H9 (cell line): ENCODE data around the gene RNU1-3. TPM values are rescaled to one million over a fixed set of nuclear protein-coding genes. Genes with fewer than 3 reads are reported as not detected.
"Not testable (repeated sequence)": the region's sequence is repeated elsewhere in the genome, so short reads cannot be mapped to it uniquely, and the experiment has no call there.

Experiments used
- DNase-seq: peaks from one replicate; pipeline ENCODE4 v3.0.0-alpha.2; 2017
- H2AFZ ChIP-seq: one replicate; pipeline ENCODE4 v1.6.1; 2013; ENCODE audit warnings: mild to moderate bottlenecking, low read length, control low read depth, moderate library complexity
- H2AK5ac ChIP-seq: 2 replicates; pipeline ENCODE4 v1.6.1; 2013; ENCODE audit warnings: low read length, control low read depth, mixed read lengths; ENCODE audit not compliant: insufficient read length
- H2BK120ac ChIP-seq: one replicate; pipeline ENCODE4 v1.6.1; 2013; ENCODE audit warnings: low read depth, mild to moderate bottlenecking, low read length, control low read depth, inconsistent platforms; ENCODE audit not compliant: poor library complexity, severe bottlenecking
- H2BK12ac ChIP-seq: 2 replicates; pipeline ENCODE4 v1.6.1; 2013; ENCODE audit warnings: low read length, control low read depth, mixed read lengths, low read depth; ENCODE audit not compliant: insufficient read length
- H2BK15ac ChIP-seq: 2 replicates; pipeline ENCODE4 v1.6.1; 2013; ENCODE audit warnings: low read depth, low read length, control low read depth
- H2BK20ac ChIP-seq: one replicate; pipeline ENCODE4 v1.6.1; 2013; ENCODE audit warnings: low read depth, mild to moderate bottlenecking, low read length, control low read depth, inconsistent platforms; ENCODE audit not compliant: poor library complexity, severe bottlenecking
- H2BK5ac ChIP-seq: 2 replicates; pipeline ENCODE4 v1.6.1; 2013; ENCODE audit warnings: low read length, control low read depth, mixed read lengths; ENCODE audit not compliant: insufficient read length
- H3K14ac ChIP-seq: 2 replicates; pipeline ENCODE4 v1.6.1; 2013; ENCODE audit warnings: low read length, control low read depth; ENCODE audit not compliant: insufficient read depth
- H3K18ac ChIP-seq: 2 replicates; pipeline ENCODE4 v1.6.1; 2013; ENCODE audit warnings: low read depth, mild to moderate bottlenecking, mixed read lengths, low read length, control low read depth; ENCODE audit not compliant: insufficient read length
- H3K23ac ChIP-seq: 2 replicates; pipeline ENCODE4 v1.6.1; 2013; ENCODE audit warnings: low read length, control low read depth, mixed read lengths, low read depth; ENCODE audit not compliant: insufficient read length
- H3K23me2 ChIP-seq: 2 replicates; pipeline ENCODE4 v1.6.1; 2013; ENCODE audit warnings: low read depth, mild to moderate bottlenecking, mixed read lengths, low read length, control low read depth; ENCODE audit not compliant: insufficient read length, poor library complexity, severe bottlenecking
- H3K27ac ChIP-seq: 2 replicates; pipeline ENCODE4 v1.5.1; 2013; ENCODE audit warnings: low read length, control low read depth, mixed read lengths, low read depth; ENCODE audit not compliant: insufficient read length
- H3K27me3 ChIP-seq: 2 replicates; pipeline ENCODE4 v1.6.1; 2013; ENCODE audit warnings: low read length, control low read depth, inconsistent platforms; ENCODE audit not compliant: insufficient read depth
- H3K4ac ChIP-seq: 2 replicates; pipeline ENCODE4 v1.6.1; 2013; ENCODE audit warnings: low read depth, mild to moderate bottlenecking, control low read depth, inconsistent platforms, low read length, moderate library complexity
- H3K4me1 ChIP-seq: 2 replicates; pipeline ENCODE4 v1.6.1; 2013; ENCODE audit warnings: low read length, control low read depth, inconsistent platforms; ENCODE audit not compliant: insufficient read depth
- H3K4me2 ChIP-seq: 2 replicates; pipeline ENCODE4 v1.6.1; 2013; ENCODE audit warnings: low read length, control low read depth, mixed read lengths; ENCODE audit not compliant: insufficient read length, insufficient read depth
- H3K56ac ChIP-seq: 2 replicates; pipeline ENCODE4 v1.6.1; 2013; ENCODE audit warnings: low read depth, mild to moderate bottlenecking, mixed read lengths, low read length, control low read depth; ENCODE audit not compliant: insufficient read length
- H3K79me1 ChIP-seq: 2 replicates; pipeline ENCODE4 v1.6.1; 2013; ENCODE audit warnings: low read depth, mild to moderate bottlenecking, moderate library complexity, low read length, control low read depth, inconsistent platforms; ENCODE audit not compliant: insufficient read depth, poor library complexity, severe bottlenecking
- H3K79me2 ChIP-seq: 2 replicates; pipeline ENCODE4 v1.6.1; 2013; ENCODE audit warnings: low read length, control low read depth, inconsistent platforms; ENCODE audit not compliant: insufficient read depth
- H3K9ac ChIP-seq: 2 replicates; pipeline ENCODE4 v1.6.1; 2013; ENCODE audit warnings: low read length, control low read depth, mixed read lengths; ENCODE audit not compliant: insufficient read length; ENCODE audit errors: extremely low read depth
- H3K9me3 ChIP-seq: one replicate; pipeline ENCODE4 v1.6.1; 2013; ENCODE audit warnings: low read depth, low read length, inconsistent platforms; ENCODE audit not compliant: control insufficient read depth
- H3T11ph ChIP-seq: one replicate; pipeline ENCODE4 v1.6.1; 2013; ENCODE audit warnings: mild to moderate bottlenecking, low read length, control low read depth, inconsistent platforms
- H4K20me1 ChIP-seq: one replicate; pipeline ENCODE4 v1.6.1; 2013; ENCODE audit not compliant: control insufficient read depth, insufficient read length, insufficient read depth
- H4K5ac ChIP-seq: 2 replicates; pipeline ENCODE4 v1.6.1; 2013; ENCODE audit warnings: low read depth, mild to moderate bottlenecking, mixed read lengths, low read length, control low read depth; ENCODE audit not compliant: insufficient read length
- H4K8ac ChIP-seq: replicated peaks from 2 replicates; pipeline ENCODE4 v1.6.1; 2013; ENCODE audit warnings: low read length, control low read depth, mixed read lengths, low read depth; ENCODE audit not compliant: insufficient read length
- H4K91ac ChIP-seq: 2 replicates; pipeline ENCODE4 v1.6.1; 2013; ENCODE audit warnings: low read depth, mild to moderate bottlenecking, moderate library complexity, mixed read lengths, low read length, control low read depth; ENCODE audit not compliant: insufficient read length
- H3K27ac Mint-ChIP-seq, 3 experiments: 2 replicates in 2 of 3; 3 replicates in 1 of 3; pipeline ENCODE4 v1.8.0; 2020 to 2021; ENCODE audit warnings: mixed read lengths in 3 of 3, mild to moderate bottlenecking in 1 of 3, moderate library complexity in 1 of 3
- H3K27me3 Mint-ChIP-seq: 2 replicates; pipeline ENCODE4 v1.8.0; 2021; ENCODE audit warnings: low read depth, mild to moderate bottlenecking, moderate library complexity, mixed read lengths
- H3K36me3 Mint-ChIP-seq, 3 experiments: 2 replicates in 2 of 3; 3 replicates in 1 of 3; pipeline ENCODE4 v1.8.0; 2020 to 2021; ENCODE audit warnings: low read depth in 3 of 3, mixed read lengths in 3 of 3; ENCODE audit not compliant: insufficient read depth in 1 of 3
- H3K4me1 Mint-ChIP-seq, 2 experiments: 2 replicates each; pipeline ENCODE4 v1.8.0; 2020; ENCODE audit warnings: mixed read lengths in 2 of 2
- H3K4me3 Mint-ChIP-seq, 2 experiments: 2 replicates in 1 of 2; 3 replicates in 1 of 2; pipeline ENCODE4 v1.8.0; 2020 to 2021; ENCODE audit warnings: mild to moderate bottlenecking in 2 of 2, mixed read lengths in 2 of 2, moderate library complexity in 1 of 2
- H3K9me3 Mint-ChIP-seq, 2 experiments: 2 replicates in 1 of 2; 3 replicates in 1 of 2; pipeline ENCODE4 v1.8.0; 2020; ENCODE audit warnings: mild to moderate bottlenecking in 2 of 2, mixed read lengths in 2 of 2, moderate library complexity in 1 of 2
- WGBS: extraction: QIAGEN DNeasy Blood & Tissue Kit; methylation state at CpG from one replicate; pipeline ENCODE4 v1.1.7; 2013; ENCODE audit warnings: missing lambda C conversion rate, low lambda C conversion rate, mixed read lengths; ENCODE audit not compliant: insufficient read length; ENCODE audit errors: extremely low coverage; 5-methylcytosine and 5-hydroxymethylcytosine counted together
- total RNA-seq: library from RNA; stranded (reverse); gene quantifications from 2 replicates; pipeline ENCODE4 v1.2.1, GENCODE V29; 2021

Gene RNU1-3
- total RNA-seq, 1 experiment from 2014 or later = 2,051 TPM

DNA sequence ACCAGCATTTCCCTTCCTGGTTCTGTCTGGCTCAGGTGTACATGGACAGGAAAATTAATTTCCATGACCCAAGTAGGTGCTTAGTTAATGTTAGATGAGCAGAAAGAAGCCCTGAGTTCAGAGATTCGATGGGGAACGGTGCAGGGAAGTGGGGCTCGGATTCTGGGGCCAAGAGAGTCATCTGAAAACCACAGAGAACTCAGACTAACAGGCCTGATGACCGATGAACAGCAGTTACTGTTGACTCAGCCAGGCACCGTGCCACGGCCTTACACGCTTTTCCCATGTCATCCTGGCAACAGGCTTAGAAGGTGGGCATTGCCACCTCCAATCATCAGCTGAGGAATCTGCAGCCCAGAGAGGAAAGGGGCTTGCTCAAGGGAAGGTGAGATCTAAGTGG, 43.4 kb downstream of the RNU1-3 start:
- not testable (repeated sequence) for H4K8ac ChIP-seq, H3K27ac ChIP-seq, H3K79me2 ChIP-seq, H2BK5ac ChIP-seq, H3K27me3 ChIP-seq, H2BK12ac ChIP-seq, H3K9ac ChIP-seq, H3K56ac ChIP-seq, H3K27me3 Mint-ChIP-seq, H3K9me3 ChIP-seq, H4K5ac ChIP-seq, DNase-seq, H3K23me2 ChIP-seq, H3K14ac ChIP-seq, H3K4me3 Mint-ChIP-seq, H4K20me1 ChIP-seq, H3K23ac ChIP-seq, H2AK5ac ChIP-seq, H4K91ac ChIP-seq, H3K4me2 ChIP-seq, H3K79me1 ChIP-seq, H3K4me1 ChIP-seq, H3K4ac ChIP-seq, H2BK120ac ChIP-seq, H3T11ph ChIP-seq, H3K9me3 Mint-ChIP-seq, H3K4me1 Mint-ChIP-seq, H2BK20ac ChIP-seq, H2AFZ ChIP-seq, H3K18ac ChIP-seq, H2BK15ac ChIP-seq, H3K27ac Mint-ChIP-seq
- H3K36me3 Mint-ChIP-seq = peaks cover 7 to 30% (median 25%) of the 10 kb centered on the region in 3 experiments
- no CpG with 5 or more reads among the region's 7 CpGs for WGBS

DNA sequence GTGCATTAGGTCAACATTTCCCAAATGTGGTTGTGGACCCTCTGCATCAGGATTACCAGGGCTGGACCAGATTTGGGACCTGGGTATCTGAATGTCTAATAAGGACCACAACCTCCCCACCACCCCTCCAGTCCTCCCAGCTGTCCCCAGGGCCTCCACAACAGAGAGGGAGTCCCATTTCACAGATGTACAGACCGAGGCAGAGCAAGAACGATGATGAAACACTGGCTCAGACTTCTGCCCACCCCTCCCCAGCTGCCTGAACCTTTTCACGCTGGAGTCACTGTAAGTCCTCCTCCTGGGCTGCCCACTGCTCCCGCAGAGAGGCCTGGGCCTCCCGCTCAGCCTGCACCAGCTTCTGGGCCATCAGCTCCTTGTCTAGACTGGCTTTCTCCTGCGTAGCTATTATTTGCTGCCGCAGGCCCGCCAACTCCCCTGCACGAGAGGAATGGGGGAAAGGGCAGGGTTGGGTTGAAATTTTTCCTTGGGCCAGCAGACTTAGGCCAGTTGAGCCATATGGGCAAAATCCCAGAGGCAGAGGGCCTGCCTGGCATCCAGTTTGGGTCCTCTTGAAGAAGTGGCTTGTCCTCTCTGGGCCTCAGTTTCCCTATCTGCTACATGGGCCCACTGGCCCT, 45.0 kb downstream of the RNU1-3 start:
- not testable (repeated sequence) for H3K27ac ChIP-seq, H3K4me1 ChIP-seq, H3K4me3 Mint-ChIP-seq

More for the DNA sequence above, 45.0 kb downstream of the RNU1-3 start:
- H2BK12ac ChIP-seq, H2BK120ac ChIP-seq, H3K18ac ChIP-seq, H4K20me1 ChIP-seq, H3K27me3 Mint-ChIP-seq, H2BK15ac ChIP-seq, H3K27me3 ChIP-seq, H3T11ph ChIP-seq, H3K79me2 ChIP-seq, H2BK20ac ChIP-seq, H3K4ac ChIP-seq, H3K4me2 ChIP-seq, H3K9me3 Mint-ChIP-seq, H3K27ac Mint-ChIP-seq, H3K23me2 ChIP-seq, H2AK5ac ChIP-seq, H4K91ac ChIP-seq, H3K4me1 Mint-ChIP-seq, H4K8ac ChIP-seq, H2BK5ac ChIP-seq, H3K56ac ChIP-seq, DNase-seq, H3K9me3 ChIP-seq, H2AFZ ChIP-seq, H3K9ac ChIP-seq, H3K23ac ChIP-seq, H3K79me1 ChIP-seq, H3K14ac ChIP-seq, H4K5ac ChIP-seq: not testable (repeated sequence)
- WGBS = no CpG with 5 or more reads among the region's 9 CpGs
- peaks cover 7 to 17% (median 13%) of the 10 kb centered on the region in 3 experiments for H3K36me3 Mint-ChIP-seq
